ENCODE measurements around the gene DENND1C. TPM values are rescaled to one million over a fixed set of nuclear protein-coding genes. Genes with fewer than 3 reads are reported as not detected.

Gene DENND1C
- total RNA-seq, 1 donor from 2014 or later: 70.0 TPM

DNA sequence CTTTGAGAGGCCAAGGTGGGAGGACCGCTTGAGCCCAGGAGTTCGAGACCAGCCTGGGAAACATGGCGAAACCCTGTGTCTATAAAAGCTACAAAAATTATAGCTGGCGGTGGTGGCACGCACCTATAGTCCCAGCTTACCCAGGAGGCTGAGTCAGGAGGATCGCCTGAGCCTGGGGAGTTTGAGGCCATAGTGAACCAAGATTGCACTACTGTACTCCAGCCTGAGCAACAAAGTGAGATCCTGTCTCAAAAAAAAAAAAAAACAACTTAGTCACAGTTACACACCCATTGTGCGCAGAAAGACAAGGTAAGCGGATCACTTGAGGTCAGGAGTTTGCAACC, 728 bp upstream of the DENND1C start:
- Mint-ChIP-seq H3K27ac (peak overlapping the region; percentile 91), H3K9me3 (no peaks in the 10 kb centered on the region), H3K4me1 (ENCODE audit: low read depth) (peaks cover 19% of the 10 kb centered on the region), H3K4me3 (ENCODE audit: low read depth) (peak overlapping the region; percentile 91), H3K36me3 (ENCODE audit: low read depth) (peaks cover 8% of the 10 kb centered on the region), H3K27me3 (ENCODE audit: low read depth) (no peaks in the 10 kb centered on the region)
- no peak for DNase-seq (ENCODE audit: low spot score)
- intact Hi-C loops (cut with micrococcal nuclease): no loop called here

DNA sequence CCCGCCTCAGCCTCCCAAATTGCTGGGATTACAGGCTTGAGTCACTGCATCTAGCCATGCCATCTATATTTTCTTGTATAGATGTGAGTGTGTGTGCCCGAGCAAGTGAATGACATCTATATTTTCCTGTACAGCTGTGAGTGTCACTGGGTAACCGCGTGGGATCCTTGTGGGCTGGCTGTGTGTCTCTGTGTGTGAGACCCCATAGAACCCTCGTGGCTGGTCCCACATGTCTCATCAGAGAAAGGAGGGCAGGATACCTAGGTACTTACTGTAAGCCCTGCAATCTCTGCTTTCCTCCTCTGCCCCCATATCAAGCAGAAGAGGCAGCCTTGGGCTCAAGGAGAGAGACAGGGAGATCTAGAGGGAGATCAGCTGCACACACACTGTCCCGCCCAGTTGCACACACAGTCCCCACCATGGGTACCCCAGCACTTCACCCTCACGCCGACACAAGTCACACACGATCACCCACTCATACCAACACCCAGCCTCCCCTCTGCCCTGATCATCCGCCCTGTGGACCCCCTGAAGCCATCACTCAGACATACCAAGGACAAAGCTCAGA, 655 bp downstream of the DENND1C start:
- peaks cover 19% of the 10 kb centered on the region for H3K4me1 Mint-ChIP-seq (ENCODE audit: low read depth)
- DNase-seq (ENCODE audit: low spot score): no peak
- no peaks in the 10 kb centered on the region for H3K9me3 Mint-ChIP-seq
- no peaks in the 10 kb centered on the region for H3K27me3 Mint-ChIP-seq (ENCODE audit: low read depth)
- H3K4me3 Mint-ChIP-seq (ENCODE audit: low read depth): peak overlapping the region; percentile 91
- intact Hi-C loops (cut with micrococcal nuclease): no loop called here
- H3K27ac Mint-ChIP-seq: peak overlapping the region; percentile 91
- peaks cover 13% of the 10 kb centered on the region for H3K36me3 Mint-ChIP-seq (ENCODE audit: low read depth)

DNA sequence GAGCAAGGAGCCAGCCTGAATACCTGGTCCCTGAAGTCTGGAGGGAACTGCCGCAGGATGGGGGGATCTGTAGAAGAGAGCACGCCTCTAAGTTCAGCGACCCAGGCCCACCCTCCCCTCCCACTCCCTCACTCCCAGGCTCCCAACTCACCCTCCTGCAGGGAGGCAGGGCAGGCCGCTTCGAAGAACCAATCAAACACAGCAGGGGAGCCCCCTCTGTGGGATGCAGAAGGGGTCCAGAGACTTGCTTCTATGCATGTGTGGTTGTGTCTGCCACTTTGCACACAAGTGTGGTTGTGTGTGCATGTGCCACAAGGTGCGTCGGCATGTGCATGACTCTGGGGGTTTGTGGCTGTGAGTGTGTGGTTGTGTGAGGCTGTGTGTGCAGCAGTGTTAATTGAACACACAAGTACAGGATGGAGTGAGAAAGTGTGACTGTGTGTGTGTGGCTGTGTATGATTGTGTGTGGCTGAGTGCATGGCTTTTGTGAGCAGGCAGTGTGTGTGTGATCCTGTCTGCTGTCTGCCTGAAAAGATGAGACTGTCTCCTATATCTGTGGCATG, 1.7 kb downstream of the DENND1C start:
- no peak for DNase-seq (ENCODE audit: low spot score)
- H3K4me1 Mint-ChIP-seq (ENCODE audit: low read depth): peaks cover 19% of the 10 kb centered on the region
- H3K27me3 Mint-ChIP-seq (ENCODE audit: low read depth): no peaks in the 10 kb centered on the region
- peak overlapping the region; percentile 91 for H3K27ac Mint-ChIP-seq
- H3K9me3 Mint-ChIP-seq: no peaks in the 10 kb centered on the region
- H3K36me3 Mint-ChIP-seq (ENCODE audit: low read depth): peaks cover 18% of the 10 kb centered on the region
- H3K4me3 Mint-ChIP-seq (ENCODE audit: low read depth): peak overlapping the region; percentile 91
- intact Hi-C loops (cut with micrococcal nuclease): no loop called here

DNA sequence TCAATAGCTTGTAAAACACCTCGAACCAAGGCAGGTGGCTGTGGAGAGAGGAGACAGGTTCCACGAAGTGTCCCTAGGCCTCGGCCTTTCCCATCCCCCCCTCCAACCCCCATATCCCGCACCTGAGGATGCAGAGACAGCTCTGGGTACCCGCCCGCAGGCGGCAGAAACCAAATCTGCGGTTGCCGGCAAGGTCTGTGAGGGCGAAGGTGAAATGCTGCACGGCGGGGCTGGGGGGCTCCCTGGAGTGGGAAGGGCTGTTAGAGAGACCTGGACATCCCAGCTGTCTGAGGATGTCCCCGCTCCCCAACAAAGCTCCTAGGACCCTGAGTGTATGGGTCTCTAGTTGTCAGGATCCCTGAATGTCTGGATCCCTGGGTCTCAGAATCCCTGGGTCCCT, 2.8 kb downstream of the DENND1C start:
- Mint-ChIP-seq H3K9me3 (no peaks in the 10 kb centered on the region), H3K27ac (no peak overlapping the region), H3K36me3 (ENCODE audit: low read depth) (peaks cover 23% of the 10 kb centered on the region), H3K4me1 (ENCODE audit: low read depth) (peaks cover 19% of the 10 kb centered on the region), H3K4me3 (ENCODE audit: low read depth) (no peak overlapping the region), H3K27me3 (ENCODE audit: low read depth) (no peaks in the 10 kb centered on the region)
- intact Hi-C loops (cut with micrococcal nuclease): no loop called here
- no peak for DNase-seq (ENCODE audit: low spot score)

DNA sequence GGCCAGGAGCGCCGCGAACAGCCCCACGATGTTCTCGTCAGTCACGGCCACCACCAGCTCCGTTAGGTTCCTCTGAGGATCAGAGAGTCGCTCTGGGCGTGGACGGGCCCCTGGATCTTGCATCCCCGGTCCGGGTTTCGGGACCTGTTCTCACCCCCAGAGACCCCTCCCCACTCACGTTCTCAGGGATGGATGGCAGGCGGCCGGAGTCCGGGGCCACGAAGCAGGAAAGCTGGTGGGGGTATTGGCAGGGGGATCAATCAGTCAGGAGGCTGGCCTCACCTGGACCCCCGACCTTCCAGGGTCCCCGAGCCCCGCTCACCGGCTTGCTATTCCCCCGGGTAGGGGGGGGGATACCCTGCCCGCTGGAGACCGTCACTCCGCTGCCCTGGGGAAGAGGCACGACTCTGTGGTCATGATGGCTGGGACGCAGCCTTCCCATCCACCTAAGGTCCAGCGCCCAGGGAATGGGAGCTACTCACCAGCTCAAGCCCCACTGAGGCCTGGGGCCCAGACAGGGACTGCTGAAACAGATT, 4.6 kb downstream of the DENND1C start:
- Mint-ChIP-seq H3K27me3 (ENCODE audit: low read depth) (no peaks in the 10 kb centered on the region), H3K4me1 (ENCODE audit: low read depth) (peaks cover 14% of the 10 kb centered on the region), H3K4me3 (ENCODE audit: low read depth) (no peak overlapping the region), H3K27ac (no peak overlapping the region), H3K9me3 (no peaks in the 10 kb centered on the region), H3K36me3 (ENCODE audit: low read depth) (peaks cover 30% of the 10 kb centered on the region)
- intact Hi-C loops (cut with micrococcal nuclease): no loop called here
- DNase-seq (ENCODE audit: low spot score): no peak

DNA sequence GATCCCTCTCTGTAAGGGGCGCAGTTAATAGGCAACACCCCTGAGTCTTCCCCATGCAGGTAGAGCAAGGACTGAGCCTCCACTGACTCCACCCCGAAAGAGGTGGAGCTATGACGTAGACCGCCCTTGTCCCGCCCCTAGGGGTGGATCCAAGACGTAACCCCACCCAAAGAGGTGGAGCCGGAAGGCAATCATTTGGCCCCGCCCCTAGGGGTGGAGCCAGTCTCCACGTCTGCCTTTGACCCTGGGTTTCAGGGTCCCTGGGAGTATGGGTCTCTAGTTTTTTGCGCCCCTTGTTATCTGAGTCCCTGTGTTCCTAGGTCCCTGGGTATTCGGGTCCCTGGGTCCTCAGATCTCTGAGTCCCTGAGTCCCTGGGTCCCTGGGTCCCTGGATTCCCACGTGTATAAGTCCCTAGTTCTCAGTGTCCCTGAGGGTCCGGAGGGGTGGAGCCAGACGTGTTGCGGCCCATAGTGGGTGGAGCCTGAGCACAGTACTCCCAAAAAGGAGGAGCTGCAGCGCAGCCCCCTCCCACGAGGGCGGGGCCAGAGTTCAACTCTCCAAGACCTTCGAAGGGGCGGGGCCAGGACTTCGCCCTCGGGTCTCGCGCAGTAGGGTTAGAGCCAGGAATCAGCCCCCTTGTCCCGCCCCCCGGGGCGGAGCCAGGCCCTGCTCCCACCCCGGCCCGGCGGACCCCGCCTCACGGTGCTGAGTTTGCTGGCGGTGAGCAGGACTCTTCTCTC, 5.3 kb downstream of the DENND1C start:
- intact Hi-C loops (cut with micrococcal nuclease): no loop called here
- no peaks in the 10 kb centered on the region for H3K27me3 Mint-ChIP-seq (ENCODE audit: low read depth)
- H3K27ac Mint-ChIP-seq: no peak overlapping the region
- no peak overlapping the region for H3K4me3 Mint-ChIP-seq (ENCODE audit: low read depth)
- no peaks in the 10 kb centered on the region for H3K9me3 Mint-ChIP-seq
- peak; percentile 54 for DNase-seq (ENCODE audit: low spot score)
- peaks cover 35% of the 10 kb centered on the region for H3K36me3 Mint-ChIP-seq (ENCODE audit: low read depth)
- peaks cover 11% of the 10 kb centered on the region for H3K4me1 Mint-ChIP-seq (ENCODE audit: low read depth)

DNA sequence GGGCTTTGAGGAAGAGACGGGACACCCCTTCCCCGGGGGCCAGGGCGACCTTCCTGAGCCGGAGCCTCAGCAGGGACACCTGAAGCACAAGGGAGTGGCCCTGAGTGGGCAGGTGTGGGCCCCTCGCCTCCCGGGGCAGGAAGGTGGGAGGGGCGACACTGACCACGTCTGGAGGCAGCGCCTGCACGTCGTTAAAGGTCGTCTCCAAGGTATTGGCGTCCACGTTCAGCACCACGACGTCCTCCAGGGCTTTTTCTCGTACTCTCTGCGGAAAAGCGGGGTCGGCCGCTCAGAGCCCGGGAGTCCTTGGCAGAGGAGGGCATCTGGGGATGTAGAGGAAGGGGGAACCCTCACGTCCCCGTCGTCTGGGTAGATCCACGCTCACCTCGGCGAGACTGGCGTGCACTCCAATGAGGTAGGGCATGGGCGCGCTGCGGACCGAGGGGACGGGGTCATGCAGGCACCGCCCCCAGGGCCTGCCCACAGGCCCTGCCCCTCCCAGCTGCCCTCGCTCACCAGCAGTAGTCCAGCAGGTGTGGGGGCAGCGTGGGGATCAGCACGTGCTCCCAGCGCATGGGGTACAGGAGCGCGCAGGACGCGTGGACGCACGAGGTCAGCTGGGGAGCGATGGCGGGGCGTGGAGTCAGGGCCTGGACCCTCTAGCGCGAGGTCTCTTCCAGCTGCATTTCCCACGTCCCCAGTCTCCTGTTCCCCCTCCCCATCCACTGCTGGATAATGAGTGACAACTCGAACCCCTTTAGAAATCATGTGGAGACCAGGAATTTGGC, 6.1 kb downstream of the DENND1C start:
- Mint-ChIP-seq H3K9me3 (no peaks in the 10 kb centered on the region), H3K27me3 (ENCODE audit: low read depth) (no peaks in the 10 kb centered on the region), H3K27ac (no peak overlapping the region), H3K4me3 (ENCODE audit: low read depth) (no peak overlapping the region), H3K4me1 (ENCODE audit: low read depth) (peaks cover 6% of the 10 kb centered on the region), H3K36me3 (ENCODE audit: low read depth) (peaks cover 37% of the 10 kb centered on the region)
- intact Hi-C loops (cut with micrococcal nuclease): no loop called here
- no peak for DNase-seq (ENCODE audit: low spot score)

DNA sequence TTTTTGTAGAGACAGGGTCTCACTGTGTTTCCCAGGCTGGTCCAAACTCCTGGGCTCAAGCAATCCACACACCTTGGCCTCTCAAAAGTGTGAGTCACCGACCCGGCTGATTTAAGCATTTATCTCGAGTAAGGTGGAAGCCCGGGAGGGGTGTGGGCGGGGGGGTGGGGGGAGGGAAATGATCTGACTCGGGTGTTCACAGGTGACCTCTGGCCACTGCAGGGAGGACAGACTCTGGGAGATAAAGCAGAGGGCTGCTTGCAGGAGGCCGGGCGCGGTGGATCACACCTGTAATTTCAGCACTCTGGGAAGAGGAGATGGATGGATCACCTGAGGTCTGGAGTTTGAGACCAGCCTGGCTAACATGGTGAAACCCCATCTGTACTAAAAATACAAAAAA, 7.9 kb downstream of the DENND1C start:
- Mint-ChIP-seq H3K4me1 (ENCODE audit: low read depth) (no peaks in the 10 kb centered on the region), H3K36me3 (ENCODE audit: low read depth) (peaks cover 43% of the 10 kb centered on the region), H3K27ac (no peak overlapping the region), H3K27me3 (ENCODE audit: low read depth) (no peaks in the 10 kb centered on the region), H3K9me3 (no peaks in the 10 kb centered on the region), H3K4me3 (ENCODE audit: low read depth) (no peak overlapping the region)
- DNase-seq (ENCODE audit: low spot score): no peak
- intact Hi-C loops (cut with micrococcal nuclease): no loop called here

DNA sequence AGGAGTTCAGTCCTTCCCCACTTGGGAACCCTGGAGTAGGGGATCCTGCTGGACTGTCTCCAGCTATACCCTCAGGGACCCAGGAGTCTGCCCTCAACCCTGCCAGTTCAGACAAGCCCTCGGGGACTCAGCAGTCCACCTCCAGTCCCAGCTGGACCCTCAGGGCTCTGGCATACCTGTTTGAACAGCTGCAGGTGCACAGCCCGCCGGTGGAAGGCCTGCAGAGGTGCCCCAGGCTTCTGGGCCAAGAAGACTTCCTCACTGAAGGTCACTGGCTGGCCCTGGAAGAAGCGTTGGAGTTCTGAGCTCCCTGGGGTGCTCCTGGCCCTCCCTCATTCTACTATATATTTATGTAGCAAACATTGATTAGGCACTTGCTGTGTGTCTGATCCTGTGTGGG, 8.9 kb downstream of the DENND1C start:
- Mint-ChIP-seq H3K27me3 (ENCODE audit: low read depth) (no peaks in the 10 kb centered on the region), H3K36me3 (ENCODE audit: low read depth) (peaks cover 49% of the 10 kb centered on the region), H3K4me3 (ENCODE audit: low read depth) (no peak overlapping the region), H3K9me3 (no peaks in the 10 kb centered on the region), H3K4me1 (ENCODE audit: low read depth) (no peaks in the 10 kb centered on the region), H3K27ac (no peak overlapping the region)
- intact Hi-C loops (cut with micrococcal nuclease): no loop called here
- no peak for DNase-seq (ENCODE audit: low spot score)

DNA sequence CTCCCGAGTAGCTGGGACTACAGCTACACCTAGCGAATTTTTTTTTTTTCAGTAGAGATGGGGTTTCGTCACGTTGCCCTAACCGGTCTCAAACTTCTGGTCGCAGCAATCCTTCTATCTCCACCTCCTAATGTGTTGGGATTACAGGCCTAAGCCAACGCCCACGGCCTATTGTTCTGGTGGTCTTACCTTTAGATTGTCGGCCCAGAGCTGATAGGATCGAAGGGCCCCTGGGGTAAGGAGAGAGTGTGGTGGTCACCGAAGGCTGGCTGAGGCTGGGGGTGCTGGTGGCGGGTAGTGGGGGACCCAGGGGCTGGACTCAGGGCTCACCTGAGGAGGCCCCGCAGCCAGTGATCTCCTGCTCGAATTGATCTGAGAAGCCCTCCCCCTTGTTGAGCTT, 10.5 kb downstream of the DENND1C start:
- Mint-ChIP-seq H3K4me1 (ENCODE audit: low read depth) (no peaks in the 10 kb centered on the region), H3K36me3 (ENCODE audit: low read depth) (peaks cover 50% of the 10 kb centered on the region), H3K9me3 (no peaks in the 10 kb centered on the region), H3K4me3 (ENCODE audit: low read depth) (no peak overlapping the region), H3K27ac (no peak overlapping the region), H3K27me3 (ENCODE audit: low read depth) (no peaks in the 10 kb centered on the region)
- intact Hi-C loops (cut with micrococcal nuclease): no loop called here
- no peak for DNase-seq (ENCODE audit: low spot score)

DNA sequence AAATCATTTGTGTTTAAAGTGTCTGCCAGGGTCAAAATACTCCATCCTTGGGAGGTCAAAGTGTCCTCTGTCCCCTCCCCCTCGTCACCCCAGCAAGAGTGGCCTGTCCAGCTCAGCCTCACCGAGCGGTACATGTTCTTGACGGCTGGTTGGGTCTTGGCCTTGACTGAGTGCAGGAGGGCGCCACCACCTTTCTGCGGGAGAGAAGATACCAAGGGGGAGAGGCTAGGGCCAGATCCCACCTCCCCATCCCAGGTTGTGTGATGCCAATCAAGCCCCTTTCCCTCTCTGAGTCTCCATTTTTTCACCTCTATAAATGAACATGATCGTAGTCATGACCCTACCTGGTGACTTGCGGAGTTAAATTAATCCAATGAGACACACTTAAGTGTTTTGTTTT, 11.4 kb downstream of the DENND1C start:
- intact Hi-C loops (cut with micrococcal nuclease): no loop called here
- DNase-seq (ENCODE audit: low spot score): no peak
- H3K9me3 Mint-ChIP-seq: no peaks in the 10 kb centered on the region
- peaks cover 44% of the 10 kb centered on the region for H3K36me3 Mint-ChIP-seq (ENCODE audit: low read depth)
- no peak overlapping the region for H3K27ac Mint-ChIP-seq
- no peaks in the 10 kb centered on the region for H3K4me1 Mint-ChIP-seq (ENCODE audit: low read depth)
- H3K4me3 Mint-ChIP-seq (ENCODE audit: low read depth): no peak overlapping the region
- H3K27me3 Mint-ChIP-seq (ENCODE audit: low read depth): no peaks in the 10 kb centered on the region

DNA sequence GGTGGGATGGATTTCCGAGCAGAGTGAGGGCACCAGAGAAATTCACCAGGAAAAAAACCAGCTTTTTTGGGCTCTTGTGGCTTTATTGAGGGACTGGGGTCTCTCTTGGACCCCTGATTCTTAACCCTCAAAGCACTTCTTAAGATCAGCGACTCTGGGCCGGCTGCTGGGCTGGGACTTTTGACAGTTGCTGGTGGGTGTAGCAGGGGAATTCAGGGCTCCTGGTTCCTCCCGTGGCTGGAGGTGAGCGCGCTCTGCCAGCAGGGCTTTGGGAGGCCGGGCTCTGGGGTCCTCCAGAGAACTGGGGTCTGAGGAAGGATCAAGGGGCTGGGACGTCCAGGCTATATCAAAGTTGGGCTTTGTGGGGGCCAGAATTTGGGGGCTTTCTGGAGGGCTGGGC, 14.2 kb downstream of the DENND1C start:
- Mint-ChIP-seq H3K4me1 (ENCODE audit: low read depth) (peaks cover 2% of the 10 kb centered on the region), H3K27ac (no peak overlapping the region)

More for the DNA sequence above, 14.2 kb downstream of the DENND1C start:
- Mint-ChIP-seq H3K27me3 (ENCODE audit: low read depth) (no peaks in the 10 kb centered on the region), H3K36me3 (ENCODE audit: low read depth) (peaks cover 34% of the 10 kb centered on the region), H3K9me3 (no peaks in the 10 kb centered on the region), H3K4me3 (ENCODE audit: low read depth) (no peak overlapping the region)
- intact Hi-C loops (cut with micrococcal nuclease): no loop called here
- DNase-seq (ENCODE audit: low spot score): no peak
